Panc1 (cell line): ENCODE measurements around the gene GNAS-AS1. TPM values are rescaled to one million over a fixed set of nuclear protein-coding genes. Genes with fewer than 3 reads are reported as not detected.

Experiments used
- ATAC-seq: fragments of 200-7000 bp; cut with Tn5 transposase; 2 replicates; pipeline ENCODE4 v1.9.1; 2020; ENCODE audit warnings: mild to moderate bottlenecking, moderate library complexity
- BruUV-seq: library from RNA; stranded (reverse); fragments of 400-500 nt; replicated peaks from 2 replicates; lab custom pipeline; 2021; lab: Mats Ljungman, UMichigan
- CTCF ChIA-PET: fragments of 300-600 bp; sonication (Branson Sonifier 250); formaldehyde crosslinking; loops from one replicate; lab custom pipeline; 2022; ENCODE audit warnings: antibody characterized with exemption; lab: Charles Lee
- POLR2A ChIA-PET: fragments of 300-600 bp; sonication (Branson Sonifier 250); formaldehyde crosslinking; loops from one replicate; lab custom pipeline; 2022; ENCODE audit warnings: antibody characterized with exemption; lab: Charles Lee
- DNase-seq: peaks from one replicate; pipeline ENCODE4 v3.0.0-alpha.2; 2010; ENCODE audit warnings: low read depth, low spot score
- H3K27ac ChIP-seq: 2 replicates; pipeline ENCODE4 v1.5.1; 2011; ENCODE audit warnings: mild to moderate bottlenecking, low read length, inconsistent platforms
- H3K27me3 ChIP-seq: fragments of 200-500 bp; sonication (Bioruptor generic); 2 replicates; pipeline ENCODE4 v1.6.0; 2014; ENCODE audit warnings: low read length, inconsistent platforms; ENCODE audit not compliant: control insufficient read depth, insufficient read depth
- H3K36me3 ChIP-seq: fragments of 200-500 bp; sonication (Bioruptor generic); 2 replicates; pipeline ENCODE4 v1.5.1; 2014; ENCODE audit warnings: inconsistent platforms, mild to moderate bottlenecking, low read length, moderate library complexity; ENCODE audit not compliant: control insufficient read depth, insufficient read depth
- H3K4me1 ChIP-seq: 2 replicates; pipeline ENCODE4 v1.5.1; 2011; ENCODE audit warnings: inconsistent platforms, mild to moderate bottlenecking, low read length, moderate library complexity; ENCODE audit not compliant: control insufficient read depth, insufficient read depth
- H3K4me3 ChIP-seq, 2 experiments: 2 replicates each; pipeline ENCODE4 v1.5.1; 2011 to 2012; ENCODE audit warnings: low read depth in 2 of 2, low read length in 2 of 2, mild to moderate bottlenecking in 2 of 2, inconsistent platforms in 1 of 2, moderate library complexity in 1 of 2
- H3K9me3 ChIP-seq: fragments of 200-500 bp; sonication (Bioruptor generic); 2 replicates; pipeline ENCODE4 v1.5.1; 2014; ENCODE audit warnings: low read depth, mild to moderate bottlenecking, inconsistent platforms, low read length, moderate library complexity; ENCODE audit not compliant: control insufficient read depth, insufficient read depth
- POLR2AphosphoS5 ChIP-seq: IDR thresholded peaks from 2 replicates; pipeline ENCODE4 v1.6.1; 2012; ENCODE audit warnings: mild to moderate bottlenecking, low read depth, low read length, moderate library complexity
- REST ChIP-seq, 2 experiments: IDR thresholded peaks; 2 replicates each; pipeline ENCODE4 v1.6.1; 2011 to 2012; ENCODE audit warnings: low read depth in 2 of 2, control low read depth in 1 of 2, low read length in 1 of 2, mild to moderate bottlenecking in 1 of 2, moderate library complexity in 1 of 2; ENCODE audit not compliant: insufficient read depth in 1 of 2
- SIN3A ChIP-seq: IDR thresholded peaks from 2 replicates; pipeline ENCODE4 v1.6.1; 2012; ENCODE audit warnings: low read depth, mild to moderate bottlenecking, low read length, moderate library complexity, borderline replicate concordance; ENCODE audit not compliant: insufficient read depth
- TCF7L2 ChIP-seq: IDR thresholded peaks from 2 replicates; pipeline ENCODE4 v1.6.1; 2011; ENCODE audit warnings: mild to moderate bottlenecking, low read depth, low read length, inconsistent platforms
- in situ Hi-C: cut with HindIII; loops from 2 replicates; pipeline ENCODE4 v1.10.0; 2016; ENCODE audit warnings: low sequenced_read_pairs, low pct_unique_long_range_greater_than_20kb
- intact Hi-C: fragments of 100-400 bp; cut with micrococcal nuclease; formaldehyde crosslinking; loops from one replicate; pipeline ENCODE4 v1.10.0; 2022; ENCODE audit not compliant: unreplicated experiment
- total RNA-seq: library from RNA; stranded (reverse); gene quantifications from one replicate; pipeline ENCODE4 v1.2.1, GENCODE V29; 2021; ENCODE audit not compliant: unreplicated experiment

Gene GNAS-AS1
- total RNA-seq, 1 experiment from 2014 or later = not detected

- BruUV-seq = no TSS peak
- ChIA-PET POLR2A (no interaction called here), CTCF (no interaction called here)
- intact Hi-C loops (no loop called here), in situ Hi-C loops (no loop called here)
- Histone ChIP-seq H3K27ac (no peak overlapping the region), H3K4me1 (no peaks in the 10 kb centered on the region), H3K4me3 (no peak overlapping the region), H3K27me3 (peaks cover 6% of the 10 kb centered on the region), H3K36me3 (no peaks in the 10 kb centered on the region), H3K9me3 (no peaks in the 10 kb centered on the region)
- TF ChIP-seq TCF7L2 = no peak
- ATAC-seq = no peak
- no peak for DNase-seq
Observed at GRCh38 chr20:58788896-58789544, 61.7 kb downstream of the GNAS-AS1 start.

GRCh38 chr20:58787211-58788005 lies 63.3 kb downstream of the GNAS-AS1 start:
- intact Hi-C loops (no loop called here), in situ Hi-C loops (no loop called here)
- H3K9me3 ChIP-seq = no peaks in the 10 kb centered on the region
- POLR2A ChIA-PET = no interaction called here
- DNase-seq (no peak), ATAC-seq (no peak)
- CTCF ChIA-PET = no interaction called here
- no peak overlapping the region for H3K27ac ChIP-seq
- no TSS peak for BruUV-seq
- no peak overlapping the region for H3K4me3 ChIP-seq
- no peak for TF ChIP-seq POLR2AphosphoS5
- no peak for TF ChIP-seq SIN3A
- TF ChIP-seq TCF7L2 = no peak
- TF ChIP-seq REST (IDR thresholded peaks at IDR 0.05; ENCODE audit: insufficient read depth in 1 of 2, low read depth in 2 of 2, low read length in 1 of 2) = no peak
- peaks cover 12% of the 10 kb centered on the region for H3K27me3 ChIP-seq
- no peaks in the 10 kb centered on the region for H3K4me1 ChIP-seq
- H3K36me3 ChIP-seq = no peaks in the 10 kb centered on the region

- in situ Hi-C loops (no loop called here), intact Hi-C loops (no loop called here)
- no peak for TF ChIP-seq REST (IDR thresholded peaks at IDR 0.05; ENCODE audit: insufficient read depth in 1 of 2, low read depth in 2 of 2, low read length in 1 of 2)
- peaks cover 26% of the 10 kb centered on the region for H3K27me3 ChIP-seq
- ChIA-PET POLR2A (no interaction called here), CTCF (interaction anchor here (0.6 kb wide), 1 partner anchor 134 kb away, joined by 7 read pairs; no protein-coding TSS in a partner anchor)
- no peaks in the 10 kb centered on the region for H3K9me3 ChIP-seq
- no peaks in the 10 kb centered on the region for H3K36me3 ChIP-seq
- no TSS peak for BruUV-seq
- H3K4me1 ChIP-seq = no peaks in the 10 kb centered on the region
- ATAC-seq = no peak
- no peak overlapping the region for H3K4me3 ChIP-seq
- DNase-seq = no peak
- H3K27ac ChIP-seq = no peak overlapping the region
Observed at GRCh38 chr20:58784321-58785074, 66.2 kb downstream of the GNAS-AS1 start.
